Upper lobe of left lung (tissue), 4 donors: ENCODE data around the gene ATP2A1.
"Not testable (repeated sequence)": the region's sequence is repeated elsewhere in the genome, so short reads cannot be mapped to it uniquely, and the experiment has no call there.

ENCODE experiments used
- POLR2A ChIP-seq, 4 donors: fragments of 450-650 bp; IDR thresholded peaks; one replicate each; pipeline ENCODE4 v1.5.1; 2016 to 2017; ENCODE audit warnings: antibody characterized with exemption in 4 of 4, mild to moderate bottlenecking in 2 of 4
- TF ChIP-seq, protein P1 (sequence below), 6 experiments: fragments of 450-650 bp in 4 of 6; fragments of 200-600 bp in 2 of 6; sonication (generic) in 2 of 6; IDR thresholded peaks; one replicate each; pipeline ENCODE4 v1.5.1; 2016 to 2019; ENCODE audit warnings: antibody characterized with exemption in 6 of 6

DNA sequence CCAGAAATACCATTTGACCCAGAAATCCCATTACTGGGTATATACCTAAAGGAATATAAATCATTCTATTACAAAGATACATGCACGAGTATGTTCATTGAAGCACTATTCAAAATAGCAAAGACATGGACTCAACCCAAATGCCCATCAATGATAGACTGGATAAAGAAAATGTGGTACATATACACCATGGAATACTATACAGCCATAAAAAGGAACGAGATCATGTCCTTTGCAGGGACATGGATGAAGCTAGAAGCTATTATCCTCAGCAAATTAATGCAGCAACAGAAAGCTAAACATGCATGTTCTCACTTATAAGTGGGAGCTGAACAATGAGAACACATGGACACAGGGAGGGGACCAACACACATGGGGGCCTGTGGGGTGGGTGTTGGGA, 48.0 kb downstream of the ATP2A1 start:
- not testable (repeated sequence) for TF ChIP-seq POLR2A (IDR thresholded peaks at IDR 0.05)
- TF ChIP-seq, protein P1, sequence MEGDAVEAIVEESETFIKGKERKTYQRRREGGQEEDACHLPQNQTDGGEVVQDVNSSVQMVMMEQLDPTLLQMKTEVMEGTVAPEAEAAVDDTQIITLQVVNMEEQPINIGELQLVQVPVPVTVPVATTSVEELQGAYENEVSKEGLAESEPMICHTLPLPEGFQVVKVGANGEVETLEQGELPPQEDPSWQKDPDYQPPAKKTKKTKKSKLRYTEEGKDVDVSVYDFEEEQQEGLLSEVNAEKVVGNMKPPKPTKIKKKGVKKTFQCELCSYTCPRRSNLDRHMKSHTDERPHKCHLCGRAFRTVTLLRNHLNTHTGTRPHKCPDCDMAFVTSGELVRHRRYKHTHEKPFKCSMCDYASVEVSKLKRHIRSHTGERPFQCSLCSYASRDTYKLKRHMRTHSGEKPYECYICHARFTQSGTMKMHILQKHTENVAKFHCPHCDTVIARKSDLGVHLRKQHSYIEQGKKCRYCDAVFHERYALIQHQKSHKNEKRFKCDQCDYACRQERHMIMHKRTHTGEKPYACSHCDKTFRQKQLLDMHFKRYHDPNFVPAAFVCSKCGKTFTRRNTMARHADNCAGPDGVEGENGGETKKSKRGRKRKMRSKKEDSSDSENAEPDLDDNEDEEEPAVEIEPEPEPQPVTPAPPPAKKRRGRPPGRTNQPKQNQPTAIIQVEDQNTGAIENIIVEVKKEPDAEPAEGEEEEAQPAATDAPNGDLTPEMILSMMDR (IDR thresholded peaks at IDR 0.05) = not testable (repeated sequence)
